ENCODE measurements around the gene C10orf71.

C10orf71 gene

GRCh38 chr10:49350138-49350537 lies 51.2 kb downstream of the C10orf71 start:
- Histone ChIP-seq H3F3A (ENCODE audit: insufficient read depth, low read length) (no peaks in the 10 kb centered on the region), H3K4me2 (ENCODE audit: low read length) (no peak overlapping the region), H3K4me1 (ENCODE audit: insufficient read depth, low read length, severe bottlenecking) (no peaks in the 10 kb centered on the region), H3K27ac (ENCODE audit: low read depth, low read length, poor library complexity, severe bottlenecking) (no peak overlapping the region), H3K79me2 (ENCODE audit: insufficient read depth, low read length) (no peaks in the 10 kb centered on the region), H3K27me3 (ENCODE audit: insufficient read depth, low read length) (no peaks in the 10 kb centered on the region), H4K20me1 (ENCODE audit: insufficient read depth, low read length) (no peaks in the 10 kb centered on the region), H3K9me2 (ENCODE audit: low read depth, low read length) (no peaks in the 10 kb centered on the region), H3K36me3 (ENCODE audit: insufficient read depth, low read length) (no peaks in the 10 kb centered on the region), H3K9me3 (ENCODE audit: low read length) (no peaks in the 10 kb centered on the region), H3K4me3 (ENCODE audit: low read depth, low read length, poor library complexity, severe bottlenecking) (no peak overlapping the region), H3K9ac (ENCODE audit: low read length) (no peak overlapping the region), H2AFZ (ENCODE audit: low read length) (no peak overlapping the region)
- TF ChIP-seq EZH2 (IDR thresholded peaks at IDR 0.05; ENCODE audit: borderline replicate concordance, low read length) (no peak), CTCF (IDR thresholded peaks at IDR 0.05; ENCODE audit: low read length) (no peak)

GRCh38 chr10:49350846-49351532 lies 52.0 kb downstream of the C10orf71 start:
- no peaks in the 10 kb centered on the region for H3F3A ChIP-seq (ENCODE audit: insufficient read depth, low read length)
- TF ChIP-seq CTCF (IDR thresholded peaks at IDR 0.05; ENCODE audit: low read length) (no peak), EZH2 (IDR thresholded peaks at IDR 0.05; ENCODE audit: borderline replicate concordance, low read length) (no peak)

GRCh38 chr10:49351669-49352068 lies 52.7 kb downstream of the C10orf71 start:
- Histone ChIP-seq H3K27me3 (ENCODE audit: insufficient read depth, low read length) (no peaks in the 10 kb centered on the region), H3K4me3 (ENCODE audit: low read depth, low read length, poor library complexity, severe bottlenecking) (no peak overlapping the region), H3K79me2 (ENCODE audit: insufficient read depth, low read length) (no peaks in the 10 kb centered on the region), H3K9me2 (ENCODE audit: low read depth, low read length) (no peaks in the 10 kb centered on the region), H3K4me2 (ENCODE audit: low read length) (no peak overlapping the region), H3K9me3 (ENCODE audit: low read length) (no peaks in the 10 kb centered on the region), H3K36me3 (ENCODE audit: insufficient read depth, low read length) (no peaks in the 10 kb centered on the region), H3F3A (ENCODE audit: insufficient read depth, low read length) (no peaks in the 10 kb centered on the region), H4K20me1 (ENCODE audit: insufficient read depth, low read length) (no peaks in the 10 kb centered on the region), H2AFZ (ENCODE audit: low read length) (no peak overlapping the region), H3K27ac (ENCODE audit: low read depth, low read length, poor library complexity, severe bottlenecking) (no peak overlapping the region), H3K4me1 (ENCODE audit: insufficient read depth, low read length, severe bottlenecking) (no peaks in the 10 kb centered on the region), H3K9ac (ENCODE audit: low read length) (no peak overlapping the region)
- TF ChIP-seq EZH2 (IDR thresholded peaks at IDR 0.05; ENCODE audit: borderline replicate concordance, low read length), result no peak
- TF ChIP-seq CTCF (IDR thresholded peaks at IDR 0.05; ENCODE audit: low read length), result no peak

More at GRCh38 chr10:49350846-49351532, 52.0 kb downstream of the C10orf71 start:
- Histone ChIP-seq H3K4me2 (ENCODE audit: low read length) (no peak overlapping the region), H3K4me3 (ENCODE audit: low read depth, low read length, poor library complexity, severe bottlenecking) (no peak overlapping the region), H3K4me1 (ENCODE audit: insufficient read depth, low read length, severe bottlenecking) (no peaks in the 10 kb centered on the region), H3K9me3 (ENCODE audit: low read length) (no peaks in the 10 kb centered on the region), H3K79me2 (ENCODE audit: insufficient read depth, low read length) (no peaks in the 10 kb centered on the region), H2AFZ (ENCODE audit: low read length) (no peak overlapping the region), H3K9ac (ENCODE audit: low read length) (no peak overlapping the region), H3K27ac (ENCODE audit: low read depth, low read length, poor library complexity, severe bottlenecking) (no peak overlapping the region), H3K9me2 (ENCODE audit: low read depth, low read length) (no peaks in the 10 kb centered on the region), H3K36me3 (ENCODE audit: insufficient read depth, low read length) (no peaks in the 10 kb centered on the region), H4K20me1 (ENCODE audit: insufficient read depth, low read length) (no peaks in the 10 kb centered on the region), H3K27me3 (ENCODE audit: insufficient read depth, low read length) (no peaks in the 10 kb centered on the region)

All from OCI-LY1 (cell line).